ENCODE results near the gene IQCM. TPM values are rescaled to one million over a fixed set of nuclear protein-coding genes. Genes with fewer than 3 reads are reported as not detected.

Gene IQCM
- total RNA-seq, 1 experiment from 2014 or later = not detected

GRCh38 chr4:149794352-149794751 is 21.3 kb downstream of the IQCM start:
- Histone ChIP-seq H3K9me2 (replicated peaks; ENCODE audit: low read length) (no peaks in the 10 kb centered on the region), H3K4me1 (ENCODE audit: insufficient read depth, low read length) (peaks cover 27% of the 10 kb centered on the region), H3K27ac (ENCODE audit: low read length) (no peak overlapping the region), H3K9ac (ENCODE audit: low read length) (no peak overlapping the region), H3K9me3 (ENCODE audit: low read length) (no peaks in the 10 kb centered on the region), H3F3A (ENCODE audit: low read length, unreplicated experiment) (no peaks in the 10 kb centered on the region), H3K79me2 (ENCODE audit: low read length) (no peaks in the 10 kb centered on the region), H3K27me3 (ENCODE audit: low read length) (no peaks in the 10 kb centered on the region), H3K4me2 (ENCODE audit: low read length) (no peak overlapping the region), H4K20me1 (ENCODE audit: low read length) (no peaks in the 10 kb centered on the region), H2AFZ (ENCODE audit: low read length) (no peak overlapping the region), H3K4me3 (ENCODE audit: low read length) (no peak overlapping the region), H3K36me3 (ENCODE audit: low read depth, low read length) (no peaks in the 10 kb centered on the region)
- DNase-seq (peak; percentile 12), ATAC-seq (peak; percentile 23; the same call in 1 of the 2 replicates)
- POLR2A ChIA-PET (ENCODE audit: unreplicated experiment) = no interaction called here
- CTCF ChIA-PET = no interaction called here
- no TSS peak for BruUV-seq (replicated peaks)
- intact Hi-C loops (cut with micrococcal nuclease) = loop anchor here (5.0 kb wide), 1 partner anchor 38 kb away; no protein-coding TSS in a partner anchor
- TF ChIP-seq, protein P1, sequence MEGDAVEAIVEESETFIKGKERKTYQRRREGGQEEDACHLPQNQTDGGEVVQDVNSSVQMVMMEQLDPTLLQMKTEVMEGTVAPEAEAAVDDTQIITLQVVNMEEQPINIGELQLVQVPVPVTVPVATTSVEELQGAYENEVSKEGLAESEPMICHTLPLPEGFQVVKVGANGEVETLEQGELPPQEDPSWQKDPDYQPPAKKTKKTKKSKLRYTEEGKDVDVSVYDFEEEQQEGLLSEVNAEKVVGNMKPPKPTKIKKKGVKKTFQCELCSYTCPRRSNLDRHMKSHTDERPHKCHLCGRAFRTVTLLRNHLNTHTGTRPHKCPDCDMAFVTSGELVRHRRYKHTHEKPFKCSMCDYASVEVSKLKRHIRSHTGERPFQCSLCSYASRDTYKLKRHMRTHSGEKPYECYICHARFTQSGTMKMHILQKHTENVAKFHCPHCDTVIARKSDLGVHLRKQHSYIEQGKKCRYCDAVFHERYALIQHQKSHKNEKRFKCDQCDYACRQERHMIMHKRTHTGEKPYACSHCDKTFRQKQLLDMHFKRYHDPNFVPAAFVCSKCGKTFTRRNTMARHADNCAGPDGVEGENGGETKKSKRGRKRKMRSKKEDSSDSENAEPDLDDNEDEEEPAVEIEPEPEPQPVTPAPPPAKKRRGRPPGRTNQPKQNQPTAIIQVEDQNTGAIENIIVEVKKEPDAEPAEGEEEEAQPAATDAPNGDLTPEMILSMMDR (conservative IDR thresholded peaks at IDR 0.05; ENCODE audit: low read depth, low read length) = no peak
- TF ChIP-seq EZH2 (IDR thresholded peaks at IDR 0.05; ENCODE audit: low read length, unreplicated experiment) = no peak
- no peak for TF ChIP-seq EZH2phosphoT487 (IDR thresholded peaks at IDR 0.05; ENCODE audit: borderline replicate concordance, low read length)

DNA sequence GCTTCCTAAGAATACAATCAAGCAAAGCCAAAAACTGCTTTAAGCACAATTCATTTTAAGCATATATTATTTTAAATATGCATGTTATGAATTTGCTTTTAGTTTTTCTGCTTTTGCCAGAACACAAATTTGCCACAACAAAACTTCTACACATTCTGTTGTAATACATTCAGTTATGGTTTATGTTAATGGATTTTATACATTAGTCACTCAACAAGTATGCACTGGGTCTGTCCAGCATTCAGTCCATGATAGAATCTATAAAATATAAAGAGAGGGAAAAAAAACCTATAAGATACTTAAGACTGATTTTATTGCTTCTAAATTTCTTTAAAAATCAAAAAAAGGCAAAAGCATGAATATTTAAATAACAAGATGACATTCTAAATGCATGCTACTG is 22.2 kb downstream of the IQCM start:
- Histone ChIP-seq H3K27ac (ENCODE audit: low read length) (no peak overlapping the region), H2AFZ (ENCODE audit: low read length) (no peak overlapping the region), H3K4me1 (ENCODE audit: insufficient read depth, low read length) (peaks cover 26% of the 10 kb centered on the region), H4K20me1 (ENCODE audit: low read length) (no peaks in the 10 kb centered on the region), H3K4me3 (ENCODE audit: low read length) (no peak overlapping the region), H3F3A (ENCODE audit: low read length, unreplicated experiment) (no peaks in the 10 kb centered on the region), H3K9me2 (replicated peaks; ENCODE audit: low read length) (no peaks in the 10 kb centered on the region), H3K4me2 (ENCODE audit: low read length) (peak overlapping the region; percentile 34), H3K9me3 (ENCODE audit: low read length) (no peaks in the 10 kb centered on the region), H3K36me3 (ENCODE audit: low read depth, low read length) (no peaks in the 10 kb centered on the region), H3K79me2 (ENCODE audit: low read length) (no peaks in the 10 kb centered on the region), H3K9ac (ENCODE audit: low read length) (no peak overlapping the region), H3K27me3 (ENCODE audit: low read length) (no peaks in the 10 kb centered on the region)
- CTCF ChIA-PET = no interaction called here
- TF ChIP-seq, protein P1 (conservative IDR thresholded peaks at IDR 0.05; ENCODE audit: low read depth, low read length) = no peak
- TF ChIP-seq EZH2phosphoT487 (IDR thresholded peaks at IDR 0.05; ENCODE audit: borderline replicate concordance, low read length) (no peak), EZH2 (IDR thresholded peaks at IDR 0.05; ENCODE audit: low read length, unreplicated experiment) (no peak)
- peak; percentile 74 for ATAC-seq
- peak; percentile 25 for DNase-seq
- intact Hi-C loops (cut with micrococcal nuclease) = loop anchor here (5.0 kb wide), 1 partner anchor 39 kb away; no protein-coding TSS in a partner anchor
- POLR2A ChIA-PET (ENCODE audit: unreplicated experiment) = no interaction called here
- BruUV-seq (replicated peaks) = no TSS peak

DNA sequence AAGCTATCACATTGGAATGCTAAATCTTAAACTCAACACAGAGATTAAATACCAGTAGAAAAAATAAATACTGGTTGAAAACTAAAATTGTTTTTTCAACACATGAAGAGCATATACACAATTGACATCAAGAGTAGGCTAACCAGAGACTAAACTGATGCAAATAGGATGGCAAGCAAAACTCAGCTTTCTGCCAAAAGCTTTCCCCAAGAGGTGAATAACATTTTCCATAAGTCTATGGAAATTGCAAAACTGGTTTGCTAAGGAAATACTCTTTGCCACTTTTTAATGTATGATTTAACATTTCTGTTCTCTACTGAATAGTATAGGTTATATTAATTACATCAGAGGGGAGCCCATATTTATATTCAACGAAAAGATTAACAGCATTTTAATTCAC is 23.8 kb downstream of the IQCM start:
- no peak for ATAC-seq
- Histone ChIP-seq H3K9me3 (ENCODE audit: low read length) (no peaks in the 10 kb centered on the region), H3K9ac (ENCODE audit: low read length) (no peak overlapping the region), H3K4me1 (ENCODE audit: insufficient read depth, low read length) (peaks cover 26% of the 10 kb centered on the region), H3K27me3 (ENCODE audit: low read length) (no peaks in the 10 kb centered on the region), H3F3A (ENCODE audit: low read length, unreplicated experiment) (no peaks in the 10 kb centered on the region), H3K4me2 (ENCODE audit: low read length) (no peak overlapping the region), H3K9me2 (replicated peaks; ENCODE audit: low read length) (no peaks in the 10 kb centered on the region), H3K36me3 (ENCODE audit: low read depth, low read length) (no peaks in the 10 kb centered on the region), H3K27ac (ENCODE audit: low read length) (no peak overlapping the region), H4K20me1 (ENCODE audit: low read length) (no peaks in the 10 kb centered on the region), H3K4me3 (ENCODE audit: low read length) (no peak overlapping the region), H3K79me2 (ENCODE audit: low read length) (no peaks in the 10 kb centered on the region), H2AFZ (ENCODE audit: low read length) (no peak overlapping the region)
- ChIA-PET CTCF (no interaction called here), POLR2A (ENCODE audit: unreplicated experiment) (no interaction called here)
- no TSS peak for BruUV-seq (replicated peaks)
- DNase-seq = no peak
- intact Hi-C loops (cut with micrococcal nuclease) = loop anchor here (5.0 kb wide), 1 partner anchor 40 kb away; no protein-coding TSS in a partner anchor
- TF ChIP-seq, protein P1 (conservative IDR thresholded peaks at IDR 0.05; ENCODE audit: low read depth, low read length) = no peak
- TF ChIP-seq EZH2phosphoT487 (IDR thresholded peaks at IDR 0.05; ENCODE audit: borderline replicate concordance, low read length) (no peak), EZH2 (IDR thresholded peaks at IDR 0.05; ENCODE audit: low read length, unreplicated experiment) (no peak)

All from PC-3 (cell line).